HCT116 (cell line): ENCODE measurements around the gene CDKAL1.

Source experiments
- EZH2 ChIP-seq: fragments of 200-600 bp; sonication (generic); IDR thresholded peaks from 2 replicates; pipeline ENCODE4 v1.6.1; 2017; ENCODE audit warnings: antibody characterized with exemption, mixed run types
- EZH2phosphoT487 ChIP-seq: fragments of 200-600 bp; IDR thresholded peaks from 2 replicates; pipeline ENCODE4 v1.6.1; 2018; ENCODE audit warnings: antibody characterized with exemption, borderline replicate concordance
- JUND ChIP-seq: IDR thresholded peaks from 2 replicates; pipeline ENCODE4 v1.6.1; 2012
- POLR2AphosphoS5 ChIP-seq: IDR thresholded peaks from 2 replicates; pipeline ENCODE4 v1.6.1; 2011; ENCODE audit warnings: mild to moderate bottlenecking, low read depth, low read length, moderate library complexity
- RAD21 ChIP-seq: IDR thresholded peaks from 2 replicates; pipeline ENCODE4 v1.6.1; 2012; ENCODE audit warnings: low read depth, mild to moderate bottlenecking
- ZNF274 ChIP-seq: fragments of 200-500 bp; sonication (Bioruptor generic); IDR thresholded peaks from 2 replicates; pipeline ENCODE4 v1.6.1; 2014; ENCODE audit warnings: mild to moderate bottlenecking, low read depth, low read length, inconsistent platforms
- TF ChIP-seq, protein P1 (sequence below), 3 experiments: fragments of 200-600 bp in 1 of 3; sonication (generic) in 1 of 3; IDR thresholded peaks in 2 of 3; conservative IDR thresholded peaks in 1 of 3; 2 replicates each; pipeline ENCODE4 v1.5.1; 2012 to 2017; ENCODE audit warnings: low read depth in 2 of 3, low read length in 2 of 3, antibody characterized with exemption in 1 of 3, borderline replicate concordance in 1 of 3, control low read depth in 1 of 3, mild to moderate bottlenecking in 1 of 3, mixed read lengths in 1 of 3, mixed run types in 1 of 3, moderate library complexity in 1 of 3; ENCODE audit not compliant: insufficient read depth in 1 of 3
- TF ChIP-seq, protein P2 (sequence below): IDR thresholded peaks from 2 replicates; pipeline ENCODE4 v1.6.1; 2012
- TF ChIP-seq, protein P3 (sequence below): IDR thresholded peaks from 2 replicates; pipeline ENCODE4 v1.6.1; 2012; ENCODE audit warnings: low read depth

DNA sequence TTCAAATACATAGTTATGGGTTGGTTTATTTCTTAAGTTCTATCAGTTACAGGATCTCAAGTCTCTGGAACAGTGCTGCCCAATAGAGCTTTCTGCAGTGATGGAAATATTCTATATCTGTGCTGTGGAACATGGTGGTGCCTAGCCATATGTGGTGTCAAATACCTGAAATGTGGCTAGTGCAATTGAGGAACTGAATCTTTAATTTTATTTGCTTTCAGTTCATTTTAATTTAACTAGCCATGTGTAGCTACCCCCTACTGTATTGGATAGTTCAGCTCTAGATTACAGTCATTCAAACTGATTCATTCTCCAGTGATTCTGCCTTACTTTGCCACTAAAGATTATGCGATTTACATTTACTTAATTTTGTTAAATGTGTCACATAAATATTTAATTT is 503.2 kb downstream of the CDKAL1 start:
- TF ChIP-seq JUND (no peak), EZH2 (no peak), POLR2AphosphoS5 (no peak), RAD21 (no peak), ZNF274 (no peak), EZH2phosphoT487 (no peak)
- TF ChIP-seq, protein P1, sequence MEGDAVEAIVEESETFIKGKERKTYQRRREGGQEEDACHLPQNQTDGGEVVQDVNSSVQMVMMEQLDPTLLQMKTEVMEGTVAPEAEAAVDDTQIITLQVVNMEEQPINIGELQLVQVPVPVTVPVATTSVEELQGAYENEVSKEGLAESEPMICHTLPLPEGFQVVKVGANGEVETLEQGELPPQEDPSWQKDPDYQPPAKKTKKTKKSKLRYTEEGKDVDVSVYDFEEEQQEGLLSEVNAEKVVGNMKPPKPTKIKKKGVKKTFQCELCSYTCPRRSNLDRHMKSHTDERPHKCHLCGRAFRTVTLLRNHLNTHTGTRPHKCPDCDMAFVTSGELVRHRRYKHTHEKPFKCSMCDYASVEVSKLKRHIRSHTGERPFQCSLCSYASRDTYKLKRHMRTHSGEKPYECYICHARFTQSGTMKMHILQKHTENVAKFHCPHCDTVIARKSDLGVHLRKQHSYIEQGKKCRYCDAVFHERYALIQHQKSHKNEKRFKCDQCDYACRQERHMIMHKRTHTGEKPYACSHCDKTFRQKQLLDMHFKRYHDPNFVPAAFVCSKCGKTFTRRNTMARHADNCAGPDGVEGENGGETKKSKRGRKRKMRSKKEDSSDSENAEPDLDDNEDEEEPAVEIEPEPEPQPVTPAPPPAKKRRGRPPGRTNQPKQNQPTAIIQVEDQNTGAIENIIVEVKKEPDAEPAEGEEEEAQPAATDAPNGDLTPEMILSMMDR (IDR thresholded peaks at IDR 0.05 in 2 of 3, conservative IDR thresholded peaks at IDR 0.05 in 1 of 3; ENCODE audit: borderline replicate concordance in 1 of 3, insufficient read depth in 1 of 3, low read depth in 2 of 3, low read length in 2 of 3): no peak
- TF ChIP-seq, protein P2, sequence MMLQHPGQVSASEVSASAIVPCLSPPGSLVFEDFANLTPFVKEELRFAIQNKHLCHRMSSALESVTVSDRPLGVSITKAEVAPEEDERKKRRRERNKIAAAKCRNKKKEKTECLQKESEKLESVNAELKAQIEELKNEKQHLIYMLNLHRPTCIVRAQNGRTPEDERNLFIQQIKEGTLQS: no peak
- TF ChIP-seq, protein P3, sequence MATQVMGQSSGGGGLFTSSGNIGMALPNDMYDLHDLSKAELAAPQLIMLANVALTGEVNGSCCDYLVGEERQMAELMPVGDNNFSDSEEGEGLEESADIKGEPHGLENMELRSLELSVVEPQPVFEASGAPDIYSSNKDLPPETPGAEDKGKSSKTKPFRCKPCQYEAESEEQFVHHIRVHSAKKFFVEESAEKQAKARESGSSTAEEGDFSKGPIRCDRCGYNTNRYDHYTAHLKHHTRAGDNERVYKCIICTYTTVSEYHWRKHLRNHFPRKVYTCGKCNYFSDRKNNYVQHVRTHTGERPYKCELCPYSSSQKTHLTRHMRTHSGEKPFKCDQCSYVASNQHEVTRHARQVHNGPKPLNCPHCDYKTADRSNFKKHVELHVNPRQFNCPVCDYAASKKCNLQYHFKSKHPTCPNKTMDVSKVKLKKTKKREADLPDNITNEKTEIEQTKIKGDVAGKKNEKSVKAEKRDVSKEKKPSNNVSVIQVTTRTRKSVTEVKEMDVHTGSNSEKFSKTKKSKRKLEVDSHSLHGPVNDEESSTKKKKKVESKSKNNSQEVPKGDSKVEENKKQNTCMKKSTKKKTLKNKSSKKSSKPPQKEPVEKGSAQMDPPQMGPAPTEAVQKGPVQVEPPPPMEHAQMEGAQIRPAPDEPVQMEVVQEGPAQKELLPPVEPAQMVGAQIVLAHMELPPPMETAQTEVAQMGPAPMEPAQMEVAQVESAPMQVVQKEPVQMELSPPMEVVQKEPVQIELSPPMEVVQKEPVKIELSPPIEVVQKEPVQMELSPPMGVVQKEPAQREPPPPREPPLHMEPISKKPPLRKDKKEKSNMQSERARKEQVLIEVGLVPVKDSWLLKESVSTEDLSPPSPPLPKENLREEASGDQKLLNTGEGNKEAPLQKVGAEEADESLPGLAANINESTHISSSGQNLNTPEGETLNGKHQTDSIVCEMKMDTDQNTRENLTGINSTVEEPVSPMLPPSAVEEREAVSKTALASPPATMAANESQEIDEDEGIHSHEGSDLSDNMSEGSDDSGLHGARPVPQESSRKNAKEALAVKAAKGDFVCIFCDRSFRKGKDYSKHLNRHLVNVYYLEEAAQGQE: no peak
